Umbilical cord (tissue), 2 donors: ENCODE results near the gene LYAR. TPM values are rescaled to one million over a fixed set of nuclear protein-coding genes. Genes with fewer than 3 reads are reported as not detected.
A peak's percentile ranks its signal among the peaks of the same experiment; 100 is the strongest.
"Not testable (repeated sequence)": the region's sequence is repeated elsewhere in the genome, so short reads cannot be mapped to it uniquely, and the experiment has no call there.

Source experiments
- DNase-seq: peaks from one replicate; pipeline ENCODE4 v3.0.0-alpha.2; 2015; ENCODE audit warnings: low spot score
- total RNA-seq: library from RNA; depleted of rRNA; stranded (reverse); fragments of >200 nt; gene quantifications from one replicate; pipeline ENCODE4 v1.2.3, GENCODE V29; 2014; ENCODE audit warnings: low replicate concordance; ENCODE audit not compliant: insufficient read depth

Gene LYAR
- total RNA-seq, 1 donor from 2014 or later, result 7.9 TPM

GRCh38 chr4:4260185-4260751 lies 29.7 kb downstream of the LYAR start:
- peak; percentile 28 for DNase-seq

GRCh38 chr4:4259484-4260100 lies 30.4 kb downstream of the LYAR start:
- DNase-seq, result peak; percentile 11

GRCh38 chr4:4257705-4258104 lies 32.2 kb downstream of the LYAR start:
- DNase-seq, result not testable (repeated sequence)

- DNase-seq, result no peak
Observed at GRCh38 chr4:4256799-4257198, 33.2 kb downstream of the LYAR start.

- DNase-seq, result no peak
Observed at GRCh38 chr4:4254666-4255065, 35.3 kb downstream of the LYAR start.

GRCh38 chr4:4254199-4254598 lies 35.8 kb downstream of the LYAR start:
- no peak for DNase-seq

GRCh38 chr4:4249866-4250265 lies 40.1 kb downstream of the LYAR start:
- DNase-seq, result no peak

GRCh38 chr4:4249342-4249741 lies 40.6 kb downstream of the LYAR start:
- DNase-seq, result not testable (repeated sequence)

GRCh38 chr4:4248885-4249203 lies 41.1 kb downstream of the LYAR start:
- DNase-seq, result no peak

GRCh38 chr4:4248029-4248884 lies 41.7 kb downstream of the LYAR start, which contains the start of gene TMEM128:
Gene TMEM128, minus strand, starts transcription at chr4:4248223. Its CDS starts 21 bp downstream, at chr4:4248202.
- DNase-seq, result peak; percentile 97

GRCh38 chr4:4247696-4248028 lies 42.3 kb downstream of the LYAR start:
- DNase-seq, result no peak

GRCh38 chr4:4245172-4245571 lies 44.8 kb downstream of the LYAR start:
- DNase-seq, result no peak

- DNase-seq, result not testable (repeated sequence)
Observed at GRCh38 chr4:4239551-4239950, 50.4 kb downstream of the LYAR start.

- no peak for DNase-seq
Observed at GRCh38 chr4:4233610-4234009, 56.3 kb downstream of the LYAR start.

- no peak for DNase-seq
Observed at GRCh38 chr4:4228356-4228668, 61.6 kb downstream of the LYAR start.

- DNase-seq, result no peak
Observed at GRCh38 chr4:4227510-4228355, 62.2 kb downstream of the LYAR start.

GRCh38 chr4:4226606-4227438 lies 63.1 kb downstream of the LYAR start, which contains the start of gene OTOP1:
Gene OTOP1, minus strand, starts transcription at chr4:4226929. Its CDS starts 65 bp downstream, at chr4:4226864.
- no peak for DNase-seq

GRCh38 chr4:4225915-4226605 lies 63.9 kb downstream of the LYAR start:
- no peak for DNase-seq
